ENCODE results near the gene KCNQ5. TPM values are rescaled to one million over a fixed set of nuclear protein-coding genes. Genes with fewer than 3 reads are reported as not detected.
A peak's percentile ranks its signal among the peaks of the same experiment; 100 is the strongest.

The KCNQ5 gene
- total and polyA plus RNA-seq, 10 of the 15 experiments (the other 5 are each of a cell fraction or from before 2014, with no cell fraction given), result 0.60 to 16.2 (median 3.2) TPM

GRCh38 chr6:72616406-72617015 lies 5.4 kb upstream of the KCNQ5 start (continued):
- TF ChIP-seq CTCF (IDR thresholded peaks at IDR 0.05 in 2 of 3, conservative IDR thresholded peaks at IDR 0.05 in 1 of 3; ENCODE audit: control insufficient read depth in 2 of 3, extremely low read depth in 1 of 3, insufficient read depth in 1 of 3, low read depth in 3 of 3, low read length in 3 of 3) (peak; percentile 57 to 70 (median 60); a peak in 5 of 6 replicates), BCL3 (IDR thresholded peaks at IDR 0.05; ENCODE audit: borderline replicate concordance, insufficient read depth, low read depth, low read length, poor library complexity, severe bottlenecking) (no peak), KAT2A (conservative IDR thresholded peaks at IDR 0.05; ENCODE audit: control insufficient read depth, low read depth, low read length) (no peak), ZNF207 (IDR thresholded peaks at IDR 0.05; ENCODE audit: borderline replicate concordance) (no peak), CEBPZ (IDR thresholded peaks at IDR 0.05; ENCODE audit: low read depth, low read length) (no peak), CREB1 (IDR thresholded peaks at IDR 0.05; ENCODE audit: low read depth) (no peak), SMC3 (IDR thresholded peaks at IDR 0.05; ENCODE audit: borderline replicate concordance, low read length) (peak; percentile 90; the same call in 1 of the 2 replicates), FOXM1 (IDR thresholded peaks at IDR 0.05; ENCODE audit: low read depth, low read length) (no peak), SMAD5 (IDR thresholded peaks at IDR 0.05; ENCODE audit: low read depth) (no peak), ZBED1 (IDR thresholded peaks at IDR 0.05; ENCODE audit: borderline replicate concordance) (no peak), MTA3 (IDR thresholded peaks at IDR 0.05; ENCODE audit: borderline replicate concordance, low read length) (no peak), ZNF687 (IDR thresholded peaks at IDR 0.05) (no peak), ZZZ3 (IDR thresholded peaks at IDR 0.05; ENCODE audit: control insufficient read depth, insufficient read length, low read depth) (no peak), NKRF (conservative IDR thresholded peaks at IDR 0.05) (no peak), HDAC2 (IDR thresholded peaks at IDR 0.05) (no peak)

All from GM12878 (cell line).